GM12878 (cell line): ENCODE results near the gene SEMA5A. TPM values are rescaled to one million over a fixed set of nuclear protein-coding genes. Genes with fewer than 3 reads are reported as not detected.

ENCODE experiments used
- POLR2AphosphoS5 ChIP-seq: IDR thresholded peaks from 2 replicates; pipeline ENCODE4 v1.6.1; 2011; ENCODE audit warnings: mild to moderate bottlenecking, low read length, inconsistent platforms
- RUNX3 ChIP-seq: IDR thresholded peaks from 2 replicates; pipeline ENCODE4 v1.6.1; 2012; ENCODE audit warnings: low read length, inconsistent platforms
- polyA plus RNA-seq, 11 experiments: library from polyadenylated mRNA; depleted of rRNA in 4 of 11; unstranded in 6 of 11; stranded (reverse) in 5 of 11; fragments of >200 nt; fragmentation: Nextera tagmentation in 4 of 11; fragmentation: Illumina TruSeq in 1 of 11; extraction: Ambion mirVana in 4 of 11; extraction: Trizol in 1 of 11; gene quantifications; 1 replicate in 1 of 11; 2 replicates in 10 of 11; pipeline versions ENCODE4 v1.2.1 to v1.2.3, GENCODE V29; 2011 to 2016; ENCODE audit warnings: inconsistent platforms in 2 of 11, missing spikeins in 2 of 11, low read depth in 1 of 11
- total RNA-seq, 4 experiments: library from RNA; depleted of rRNA in 3 of 4; stranded (reverse); fragments of >200 nt in 3 of 4; fragmentation: Illumina TruSeq in 1 of 4; extraction: Trizol in 1 of 4; gene quantifications; 2 replicates each; pipeline versions ENCODE4 v1.2.1 to v1.2.3, GENCODE V29; 2013 to 2021
- TF ChIP-seq, protein P1 (sequence below): fragments of 450-650 bp; IDR thresholded peaks from 2 replicates; pipeline ENCODE4 v1.6.1; 2018; ENCODE audit warnings: borderline replicate concordance, mild to moderate bottlenecking; ENCODE audit not compliant: partially characterized antibody
- TF ChIP-seq, protein P2 (sequence below): fragments of 450-650 bp; conservative IDR thresholded peaks from 2 replicates; pipeline ENCODE4 v1.6.1; 2017; ENCODE audit warnings: mild to moderate bottlenecking, moderate library complexity
- TF ChIP-seq, protein P3 (sequence below): IDR thresholded peaks from 2 replicates; pipeline ENCODE4 v1.6.1; 2011; ENCODE audit warnings: low read depth, low read length, improper control_type of control experiment, borderline replicate concordance
- TF ChIP-seq, protein P4 (sequence below): fragments of 450-650 bp; IDR thresholded peaks from 2 replicates; pipeline ENCODE4 v1.6.1; 2017; ENCODE audit warnings: mild to moderate bottlenecking

Gene SEMA5A
- total and polyA plus RNA-seq, 10 of the 15 experiments (the other 5 are each of a cell fraction or from before 2014, with no cell fraction given), result 0.03 to 2.4 (median 0.09) TPM; not detected in 1

DNA sequence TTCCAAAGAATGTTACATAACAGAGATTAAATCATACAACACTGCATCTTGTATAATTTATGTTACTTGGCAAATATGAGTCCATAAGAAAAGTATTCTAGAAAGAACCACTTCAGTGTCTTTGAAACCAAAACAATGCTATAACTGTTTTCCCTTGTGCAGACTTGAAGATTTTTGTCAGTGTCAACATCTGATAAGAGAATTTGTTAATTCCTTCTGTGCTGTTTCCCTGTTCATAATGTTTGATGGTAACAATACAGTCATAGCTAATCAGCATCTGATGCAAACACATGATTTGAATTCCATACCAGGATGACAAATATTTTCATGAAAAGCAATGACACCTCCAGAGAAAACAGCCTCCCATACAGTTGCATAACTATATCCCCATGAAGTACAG is 306.8 kb downstream of the SEMA5A start (continued):
- TF ChIP-seq, protein P1, sequence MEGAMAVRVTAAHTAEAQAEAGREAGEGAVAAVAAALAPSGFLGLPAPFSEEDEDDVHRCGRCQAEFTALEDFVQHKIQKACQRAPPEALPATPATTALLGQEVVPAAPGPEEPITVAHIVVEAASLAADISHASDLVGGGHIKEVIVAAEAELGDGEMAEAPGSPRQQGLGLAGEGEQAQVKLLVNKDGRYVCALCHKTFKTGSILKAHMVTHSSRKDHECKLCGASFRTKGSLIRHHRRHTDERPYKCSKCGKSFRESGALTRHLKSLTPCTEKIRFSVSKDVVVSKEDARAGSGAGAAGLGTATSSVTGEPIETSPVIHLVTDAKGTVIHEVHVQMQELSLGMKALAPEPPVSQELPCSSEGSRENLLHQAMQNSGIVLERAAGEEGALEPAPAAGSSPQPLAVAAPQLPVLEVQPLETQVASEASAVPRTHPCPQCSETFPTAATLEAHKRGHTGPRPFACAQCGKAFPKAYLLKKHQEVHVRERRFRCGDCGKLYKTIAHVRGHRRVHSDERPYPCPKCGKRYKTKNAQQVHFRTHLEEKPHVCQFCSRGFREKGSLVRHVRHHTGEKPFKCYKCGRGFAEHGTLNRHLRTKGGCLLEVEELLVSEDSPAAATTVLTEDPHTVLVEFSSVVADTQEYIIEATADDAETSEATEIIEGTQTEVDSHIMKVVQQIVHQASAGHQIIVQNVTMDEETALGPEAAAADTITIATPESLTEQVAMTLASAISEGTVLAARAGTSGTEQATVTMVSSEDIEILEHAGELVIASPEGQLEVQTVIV, result no peak
- TF ChIP-seq, protein P2, sequence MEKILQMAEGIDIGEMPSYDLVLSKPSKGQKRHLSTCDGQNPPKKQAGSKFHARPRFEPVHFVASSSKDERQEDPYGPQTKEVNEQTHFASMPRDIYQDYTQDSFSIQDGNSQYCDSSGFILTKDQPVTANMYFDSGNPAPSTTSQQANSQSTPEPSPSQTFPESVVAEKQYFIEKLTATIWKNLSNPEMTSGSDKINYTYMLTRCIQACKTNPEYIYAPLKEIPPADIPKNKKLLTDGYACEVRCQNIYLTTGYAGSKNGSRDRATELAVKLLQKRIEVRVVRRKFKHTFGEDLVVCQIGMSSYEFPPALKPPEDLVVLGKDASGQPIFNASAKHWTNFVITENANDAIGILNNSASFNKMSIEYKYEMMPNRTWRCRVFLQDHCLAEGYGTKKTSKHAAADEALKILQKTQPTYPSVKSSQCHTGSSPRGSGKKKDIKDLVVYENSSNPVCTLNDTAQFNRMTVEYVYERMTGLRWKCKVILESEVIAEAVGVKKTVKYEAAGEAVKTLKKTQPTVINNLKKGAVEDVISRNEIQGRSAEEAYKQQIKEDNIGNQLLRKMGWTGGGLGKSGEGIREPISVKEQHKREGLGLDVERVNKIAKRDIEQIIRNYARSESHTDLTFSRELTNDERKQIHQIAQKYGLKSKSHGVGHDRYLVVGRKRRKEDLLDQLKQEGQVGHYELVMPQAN, result no peak
- TF ChIP-seq, protein P3, sequence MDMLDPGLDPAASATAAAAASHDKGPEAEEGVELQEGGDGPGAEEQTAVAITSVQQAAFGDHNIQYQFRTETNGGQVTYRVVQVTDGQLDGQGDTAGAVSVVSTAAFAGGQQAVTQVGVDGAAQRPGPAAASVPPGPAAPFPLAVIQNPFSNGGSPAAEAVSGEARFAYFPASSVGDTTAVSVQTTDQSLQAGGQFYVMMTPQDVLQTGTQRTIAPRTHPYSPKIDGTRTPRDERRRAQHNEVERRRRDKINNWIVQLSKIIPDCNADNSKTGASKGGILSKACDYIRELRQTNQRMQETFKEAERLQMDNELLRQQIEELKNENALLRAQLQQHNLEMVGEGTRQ, result no peak
- TF ChIP-seq POLR2AphosphoS5, result no peak
- no peak for TF ChIP-seq RUNX3
- TF ChIP-seq, protein P4, sequence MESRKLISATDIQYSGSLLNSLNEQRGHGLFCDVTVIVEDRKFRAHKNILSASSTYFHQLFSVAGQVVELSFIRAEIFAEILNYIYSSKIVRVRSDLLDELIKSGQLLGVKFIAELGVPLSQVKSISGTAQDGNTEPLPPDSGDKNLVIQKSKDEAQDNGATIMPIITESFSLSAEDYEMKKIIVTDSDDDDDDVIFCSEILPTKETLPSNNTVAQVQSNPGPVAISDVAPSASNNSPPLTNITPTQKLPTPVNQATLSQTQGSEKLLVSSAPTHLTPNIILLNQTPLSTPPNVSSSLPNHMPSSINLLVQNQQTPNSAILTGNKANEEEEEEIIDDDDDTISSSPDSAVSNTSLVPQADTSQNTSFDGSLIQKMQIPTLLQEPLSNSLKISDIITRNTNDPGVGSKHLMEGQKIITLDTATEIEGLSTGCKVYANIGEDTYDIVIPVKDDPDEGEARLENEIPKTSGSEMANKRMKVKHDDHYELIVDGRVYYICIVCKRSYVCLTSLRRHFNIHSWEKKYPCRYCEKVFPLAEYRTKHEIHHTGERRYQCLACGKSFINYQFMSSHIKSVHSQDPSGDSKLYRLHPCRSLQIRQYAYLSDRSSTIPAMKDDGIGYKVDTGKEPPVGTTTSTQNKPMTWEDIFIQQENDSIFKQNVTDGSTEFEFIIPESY, result no peak
- TF ChIP-seq, all 136 proteins: peak for 0
